Hepatic stellate cell (primary cell): ENCODE data around the gene ACADL.
"Not testable (repeated sequence)": the region's sequence is repeated elsewhere in the genome, so short reads cannot be mapped to it uniquely, and the experiment has no call there.

Experiments
- DNase-seq: peaks from one replicate; pipeline ENCODE4 v3.0.0; 2011; ENCODE audit warnings: low spot score

ACADL gene

DNA sequence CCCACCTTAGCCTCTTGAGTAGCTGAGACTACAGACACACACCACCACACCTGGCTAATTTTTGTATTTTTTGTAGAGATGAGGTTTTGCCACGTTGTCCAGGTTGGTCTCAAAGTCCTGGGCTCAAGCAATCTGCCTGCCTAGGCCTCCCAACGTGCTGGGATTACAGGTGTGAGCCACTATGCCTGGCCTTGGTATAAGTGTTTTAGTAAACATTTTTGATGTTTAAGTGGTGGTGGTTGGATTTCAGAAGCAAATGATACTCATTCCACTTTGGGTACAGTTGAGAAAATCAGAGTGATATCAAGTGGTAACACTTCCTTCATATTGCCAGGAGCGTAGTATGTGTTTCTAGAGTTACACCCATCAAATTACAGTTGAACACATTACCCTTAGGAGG, 25.4 kb downstream of the ACADL start:
- DNase-seq, result no peak

DNA sequence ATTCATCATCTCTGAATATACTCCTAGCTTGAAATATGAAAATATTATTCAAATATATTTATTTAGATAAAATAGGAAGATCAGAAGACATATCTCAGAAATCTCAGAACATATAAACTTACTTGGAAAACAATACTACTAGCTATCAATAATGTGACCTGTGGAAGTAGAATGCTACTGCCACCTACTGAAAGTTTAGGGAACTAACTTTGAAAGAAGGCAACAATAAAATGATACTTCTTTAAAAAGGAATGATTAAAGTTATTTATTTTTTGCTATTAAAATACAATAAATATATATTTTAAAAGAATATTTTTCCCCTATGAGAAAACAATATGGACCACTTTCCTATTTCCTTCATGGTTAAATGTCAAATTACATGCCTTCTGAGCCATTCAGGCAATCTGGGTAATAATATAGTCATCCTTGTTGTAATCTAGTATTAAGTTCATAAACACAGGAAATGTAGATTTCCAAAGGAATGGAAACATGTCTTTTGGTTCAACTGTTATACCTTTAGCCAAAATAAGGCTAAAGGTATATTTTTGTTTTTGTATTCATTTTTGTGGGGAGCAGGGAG, 26.0 kb downstream of the ACADL start:
- no peak for DNase-seq

DNA sequence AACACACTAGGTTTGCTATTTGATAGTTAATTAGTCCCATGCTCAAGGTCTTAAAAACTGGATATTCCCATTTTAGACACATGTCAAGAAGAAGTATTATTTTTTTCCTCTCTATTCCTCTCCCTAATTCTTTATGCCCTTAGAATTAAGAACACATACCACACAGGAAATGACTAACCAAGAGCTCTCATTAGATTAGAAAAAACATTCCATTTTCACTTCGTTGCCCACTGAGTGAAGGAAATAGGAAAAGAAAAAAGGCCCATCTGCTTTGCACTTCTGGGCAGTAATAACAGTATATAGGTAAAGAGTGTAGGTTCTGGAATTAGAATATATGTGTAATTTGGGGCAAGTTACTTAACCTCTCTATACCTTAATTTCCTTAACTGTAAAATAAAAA, 26.9 kb downstream of the ACADL start:
- no peak for DNase-seq

DNA sequence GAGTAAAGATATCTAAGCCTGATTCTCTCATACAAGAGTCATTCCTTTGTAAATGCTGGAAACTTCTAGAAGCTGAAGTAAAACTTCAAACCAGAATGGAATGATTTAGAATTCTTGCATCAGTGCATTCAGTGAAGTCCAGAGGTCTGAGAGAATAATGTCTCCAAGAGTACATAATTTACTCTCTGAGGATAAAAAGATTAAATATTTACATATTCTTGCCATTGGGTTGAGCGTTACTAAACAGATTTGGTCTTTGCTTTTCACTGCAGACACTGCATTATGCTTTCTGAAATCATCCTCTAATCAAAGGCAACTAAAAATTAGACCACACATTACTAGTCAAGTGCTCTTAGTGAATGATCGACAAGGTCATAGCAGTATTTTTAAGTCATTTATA, 27.5 kb downstream of the ACADL start:
- DNase-seq, result no peak

DNA sequence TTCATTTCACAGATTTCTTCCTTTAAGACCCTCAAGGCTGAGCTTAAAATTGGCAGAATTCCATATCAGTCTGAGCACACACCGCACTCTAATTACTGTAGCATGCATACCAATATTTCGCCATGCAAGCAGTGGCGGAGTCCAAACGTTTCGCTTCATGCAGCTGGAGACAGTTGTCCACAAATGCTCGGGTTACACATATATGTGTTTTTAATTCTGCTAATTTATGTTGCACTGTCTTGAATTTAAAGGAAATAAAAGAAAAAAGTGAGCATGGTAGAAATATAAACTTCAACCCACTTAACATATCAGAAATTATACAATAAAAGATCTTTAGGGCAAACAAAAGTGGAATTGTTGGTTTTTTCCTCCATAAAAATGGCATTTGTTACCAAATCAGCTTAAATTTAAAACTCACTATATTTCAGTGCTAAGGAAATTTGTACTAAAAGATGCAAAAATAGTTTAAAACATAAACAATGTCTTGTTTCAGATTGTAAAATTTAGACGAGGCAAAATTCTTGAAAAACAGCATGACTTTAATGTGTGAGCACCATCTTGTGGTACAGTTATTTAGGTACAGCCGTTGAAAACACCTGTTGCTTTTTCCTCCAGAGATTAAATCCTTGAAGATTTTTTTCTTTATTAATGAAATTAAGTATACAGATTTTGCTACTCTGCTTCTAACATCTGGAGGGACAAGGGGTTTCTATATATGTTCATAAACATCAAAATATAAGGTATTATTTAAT, 30.0 kb downstream of the ACADL start:
- DNase-seq, result no peak

DNA sequence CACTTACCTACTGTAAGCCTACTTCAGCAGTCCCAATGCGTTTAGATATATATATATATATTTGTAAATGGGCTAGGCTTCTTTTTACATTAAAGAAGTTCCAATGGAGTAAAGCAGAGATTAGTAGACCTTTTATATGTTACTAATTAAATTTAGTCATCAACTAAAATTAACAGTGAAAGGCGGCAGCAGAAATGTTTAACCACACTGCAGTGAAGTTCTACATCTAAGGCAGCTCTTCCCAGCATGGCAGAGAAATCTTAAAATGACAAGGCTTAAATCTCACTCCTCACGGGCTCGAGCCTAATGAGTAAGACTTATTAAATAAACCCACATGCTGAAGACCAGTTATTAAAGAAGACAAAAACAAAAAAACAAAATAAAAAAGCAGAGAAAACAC, 34.9 kb downstream of the ACADL start:
- no peak for DNase-seq

DNA sequence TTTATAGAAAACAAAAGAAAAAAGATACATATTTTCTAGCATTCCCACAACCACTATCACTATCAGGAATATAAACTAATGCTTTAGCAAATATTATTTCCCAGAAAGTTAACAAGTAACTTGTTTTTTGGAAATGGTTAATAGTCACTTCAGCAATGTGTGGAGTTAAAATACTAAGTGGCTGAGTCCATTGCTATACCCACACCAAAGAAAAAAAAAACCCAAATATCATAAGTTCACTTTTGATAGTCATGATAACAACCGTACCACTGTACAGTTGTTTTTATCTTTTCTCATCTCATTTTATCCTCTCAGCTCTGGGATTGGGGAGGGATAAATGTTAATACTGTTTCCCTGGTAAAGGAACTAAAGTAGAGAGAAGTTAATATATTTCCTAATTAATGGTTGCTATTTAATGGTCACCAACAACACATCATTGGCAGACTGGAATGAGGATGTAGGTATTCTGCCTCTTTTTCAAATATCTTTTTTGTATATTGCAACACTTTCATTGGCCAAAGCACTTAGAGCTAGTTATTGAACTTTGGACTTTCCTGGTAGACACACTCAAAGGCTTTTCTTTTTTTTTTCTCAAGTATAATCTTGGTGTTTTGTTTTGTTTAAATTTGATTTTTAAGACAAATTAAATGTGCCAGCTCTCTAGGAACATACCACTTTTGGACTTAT, 35.7 kb downstream of the ACADL start:
- DNase-seq, result no peak

DNA sequence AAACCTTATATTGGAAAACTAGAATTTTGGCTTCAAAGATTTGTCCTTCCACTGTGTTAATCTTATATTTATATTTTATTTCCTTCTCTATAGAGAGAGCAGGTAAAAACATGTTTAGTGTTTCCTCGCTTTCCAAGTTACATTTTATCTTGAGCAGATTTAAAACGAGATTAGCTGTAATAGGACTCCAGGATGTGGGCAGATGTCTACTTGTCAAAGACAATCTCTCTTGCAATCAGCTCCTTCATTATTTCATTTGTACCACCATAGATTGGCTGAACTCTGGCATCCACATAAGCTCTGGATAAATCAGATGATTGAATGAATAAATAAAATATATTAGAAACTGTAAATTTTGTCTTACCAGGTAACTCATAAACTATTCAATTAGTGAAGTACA, 36.5 kb downstream of the ACADL start:
- no peak for DNase-seq

DNA sequence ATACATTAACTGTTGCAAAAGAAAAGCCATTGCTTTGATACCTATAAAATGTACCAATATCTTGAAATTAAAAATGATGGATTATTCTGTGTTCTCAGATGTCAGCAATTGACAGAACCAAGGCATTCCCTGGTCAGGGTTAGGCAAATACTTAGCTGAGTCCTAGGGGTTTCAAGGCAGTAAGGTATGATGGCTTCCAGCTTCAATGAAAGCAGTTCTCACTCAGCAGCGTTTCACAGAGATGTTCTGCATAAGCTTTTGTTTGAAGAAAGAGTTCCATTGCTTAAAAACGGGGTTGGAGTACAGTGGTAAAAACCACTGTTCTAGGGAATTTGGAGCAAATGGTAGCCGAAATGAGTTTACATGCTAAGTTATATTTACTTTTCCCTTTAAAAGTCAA, 37.1 kb downstream of the ACADL start:
- DNase-seq, result no peak

DNA sequence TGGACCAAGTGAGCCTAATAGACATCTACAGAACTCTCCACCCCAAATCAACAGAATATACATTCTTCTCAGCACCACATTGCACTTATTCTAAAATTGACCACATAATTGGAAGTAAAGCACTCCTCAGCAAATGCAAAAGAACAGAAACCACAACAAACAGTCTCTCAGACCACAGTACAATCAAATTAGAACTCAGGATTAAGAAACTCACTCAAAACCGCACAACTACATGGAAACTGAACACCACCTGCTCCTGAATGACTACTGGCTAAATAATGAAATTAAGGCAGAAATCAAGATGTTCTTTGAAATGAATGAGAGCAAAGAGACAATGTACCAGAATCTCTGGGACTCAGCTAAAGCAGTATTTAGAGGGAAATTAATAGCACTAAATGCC, 41.3 kb downstream of the ACADL start:
- DNase-seq, result not testable (repeated sequence)

DNA sequence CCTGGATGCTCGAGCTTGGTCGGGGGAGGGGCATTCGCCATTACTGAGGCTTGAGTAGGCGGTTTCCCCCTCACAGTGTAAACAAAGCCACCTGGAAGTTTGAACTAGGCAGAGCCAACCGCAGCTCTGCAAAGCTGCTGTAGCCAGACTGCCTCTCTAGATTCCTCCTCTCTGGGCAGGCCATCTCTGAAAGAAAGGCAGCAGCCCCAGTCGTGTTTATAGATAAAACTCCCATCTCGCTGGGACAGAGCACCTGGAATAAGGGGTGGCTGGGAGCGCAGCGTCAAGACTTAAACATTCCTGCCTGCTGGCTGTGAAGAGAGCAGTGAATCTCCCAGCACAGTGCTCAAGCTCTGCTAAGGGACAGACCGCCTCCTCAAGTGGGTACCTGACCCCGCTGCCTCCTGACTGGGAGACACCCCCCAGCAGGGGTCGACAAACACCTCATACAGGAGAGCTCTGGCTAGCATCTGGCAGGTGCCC, 43.6 kb downstream of the ACADL start:
- DNase-seq, result not testable (repeated sequence)

DNA sequence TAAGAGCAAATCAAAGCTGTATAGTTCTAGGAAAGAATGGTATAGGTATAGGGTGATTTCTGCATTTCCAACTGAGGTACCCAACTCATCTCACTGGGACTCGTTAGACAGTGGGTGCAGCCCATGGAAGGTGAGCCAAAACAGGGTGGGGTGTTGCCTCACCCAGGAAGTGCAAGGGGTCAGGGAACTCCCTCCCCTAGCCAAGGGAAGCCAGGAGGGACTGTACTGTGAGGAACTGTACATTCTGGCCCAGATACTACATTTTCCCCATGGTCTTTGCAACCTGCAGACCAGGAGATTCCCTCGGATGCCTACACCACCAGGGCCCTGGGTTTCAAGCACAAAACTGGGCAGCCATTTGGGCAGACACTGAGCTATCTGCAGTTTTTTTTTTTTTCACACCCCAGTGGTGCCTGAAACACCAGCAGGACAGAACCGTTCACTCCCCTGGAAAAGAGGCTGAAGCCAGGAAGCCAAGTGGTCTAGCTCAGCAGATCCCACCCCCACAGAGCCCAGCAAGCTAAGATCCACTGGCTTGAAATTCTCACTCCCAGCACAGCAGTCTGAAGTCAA, 44.1 kb downstream of the ACADL start:
- DNase-seq, result not testable (repeated sequence)

DNA sequence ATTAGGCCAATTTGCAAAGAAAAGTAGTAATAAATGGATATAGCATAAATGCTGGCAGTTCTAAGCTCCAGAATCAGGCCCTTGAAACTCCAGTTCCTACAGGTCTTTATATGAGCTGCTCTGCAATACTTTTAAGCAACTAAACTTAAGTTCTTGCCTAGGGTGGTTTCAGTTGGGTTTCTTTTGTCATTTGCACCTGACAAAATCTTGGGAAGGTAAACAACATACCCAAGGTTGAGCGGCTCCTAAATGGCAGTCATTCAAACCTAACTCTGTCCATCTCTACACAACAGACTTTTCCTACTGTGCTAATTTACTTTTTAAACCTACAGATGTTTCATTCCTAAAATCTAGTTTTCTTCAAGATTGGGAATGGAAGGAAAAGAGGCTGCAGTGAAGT, 44.8 kb downstream of the ACADL start:
- no peak for DNase-seq

DNA sequence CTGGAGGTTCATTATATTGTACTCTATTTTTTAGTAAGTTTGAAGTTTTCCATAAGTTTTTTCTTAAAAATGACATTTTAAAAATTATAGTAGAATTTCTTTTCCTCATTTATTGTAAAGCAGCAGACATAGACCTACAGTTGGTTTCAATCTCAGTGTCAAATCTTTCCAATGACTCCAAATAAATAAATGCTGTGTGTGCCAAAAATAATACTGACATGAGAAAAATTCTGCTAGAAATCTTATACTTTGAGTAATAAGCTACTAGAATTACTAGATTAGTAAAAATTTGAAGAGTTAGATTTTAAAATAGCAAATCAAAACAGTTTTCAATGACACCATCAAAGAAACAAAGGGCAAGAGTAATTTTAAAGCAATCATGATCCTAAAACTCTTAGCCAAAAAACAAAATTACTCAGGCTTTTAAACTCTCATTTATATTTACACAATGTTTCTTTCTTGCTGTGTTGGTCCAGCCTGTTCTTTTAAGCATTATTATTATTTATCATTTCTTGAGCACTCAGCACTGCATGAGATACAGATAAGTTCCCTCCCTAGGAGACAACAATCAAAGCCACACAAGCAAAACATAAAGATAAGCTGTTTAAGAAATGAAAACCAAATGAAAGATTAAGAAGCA, 45.8 kb downstream of the ACADL start:
- DNase-seq, result no peak

DNA sequence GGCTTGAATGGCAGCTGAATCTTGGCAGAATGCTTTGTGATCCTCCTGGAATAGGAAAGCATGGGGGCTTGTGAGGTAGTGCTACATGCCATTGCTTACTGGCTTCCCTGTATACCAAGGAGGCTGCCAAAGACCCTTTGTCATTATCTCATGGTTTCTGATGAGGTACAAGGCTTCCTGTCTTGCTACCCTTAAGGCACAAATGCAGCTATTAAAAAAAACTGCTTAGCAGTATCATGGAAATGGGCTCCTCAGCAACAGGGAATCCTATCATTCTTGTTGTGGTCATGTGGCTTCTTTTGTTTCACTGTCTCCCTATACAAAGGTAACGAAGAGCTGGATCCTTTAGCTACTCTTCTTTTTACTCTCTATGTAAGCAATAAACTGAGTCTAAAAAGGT, 47.5 kb downstream of the ACADL start:
- no peak for DNase-seq

DNA sequence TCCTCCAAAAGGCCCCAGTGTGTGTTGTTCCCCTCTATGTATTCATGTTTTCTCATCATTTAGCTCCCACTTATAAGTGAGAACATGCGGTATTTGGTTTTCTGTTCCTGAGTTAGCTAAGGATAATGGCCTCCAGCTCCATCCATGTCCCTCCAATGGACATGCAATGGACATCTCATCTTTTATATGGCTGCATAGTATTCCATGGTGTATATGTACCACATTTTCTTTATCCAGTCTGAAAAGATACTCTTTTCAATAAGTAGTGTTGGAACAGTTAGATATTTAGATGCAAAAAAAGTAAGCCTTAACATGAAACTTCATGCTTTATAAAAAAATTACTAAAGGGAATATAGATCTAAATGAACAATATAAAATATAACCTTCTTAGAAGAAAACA, 48.1 kb downstream of the ACADL start:
- not testable (repeated sequence) for DNase-seq

DNA sequence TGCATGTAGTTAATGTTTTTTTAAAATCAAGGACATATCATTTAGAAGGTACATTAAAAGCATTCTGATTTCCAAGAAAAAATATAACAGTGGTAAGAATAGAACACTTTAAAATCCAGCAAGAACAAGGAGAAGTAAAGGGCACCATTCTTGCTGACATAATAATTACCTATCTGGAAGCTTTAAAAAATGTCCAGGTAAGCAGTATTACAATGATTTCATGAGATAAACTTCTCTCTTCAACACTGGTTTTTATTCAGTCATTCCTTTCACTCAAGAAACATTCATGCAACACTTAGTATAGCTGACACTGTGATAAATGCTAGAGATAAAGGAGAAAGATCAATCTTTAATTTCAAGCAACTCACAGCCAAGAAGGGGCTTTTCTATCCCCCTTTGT, 51.2 kb downstream of the ACADL start:
- no peak for DNase-seq

DNA sequence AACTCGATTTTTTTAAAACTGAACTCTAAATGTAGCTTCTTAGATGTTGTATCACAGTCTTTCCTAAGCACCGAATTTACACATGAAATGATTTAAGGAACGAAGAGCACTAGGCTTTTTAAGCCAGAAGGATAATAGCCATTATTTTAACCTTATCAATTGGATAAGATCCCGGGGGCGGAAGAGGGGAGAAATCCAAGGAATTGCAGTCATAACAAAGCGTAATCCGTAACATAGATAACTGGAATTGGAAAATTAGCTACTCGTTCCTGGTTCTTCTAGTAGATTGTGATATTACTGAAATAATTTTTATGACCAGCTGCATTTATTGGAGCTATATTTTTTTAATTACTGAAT, 53.0 kb downstream of the ACADL start:
- peak; percentile 11 for DNase-seq

DNA sequence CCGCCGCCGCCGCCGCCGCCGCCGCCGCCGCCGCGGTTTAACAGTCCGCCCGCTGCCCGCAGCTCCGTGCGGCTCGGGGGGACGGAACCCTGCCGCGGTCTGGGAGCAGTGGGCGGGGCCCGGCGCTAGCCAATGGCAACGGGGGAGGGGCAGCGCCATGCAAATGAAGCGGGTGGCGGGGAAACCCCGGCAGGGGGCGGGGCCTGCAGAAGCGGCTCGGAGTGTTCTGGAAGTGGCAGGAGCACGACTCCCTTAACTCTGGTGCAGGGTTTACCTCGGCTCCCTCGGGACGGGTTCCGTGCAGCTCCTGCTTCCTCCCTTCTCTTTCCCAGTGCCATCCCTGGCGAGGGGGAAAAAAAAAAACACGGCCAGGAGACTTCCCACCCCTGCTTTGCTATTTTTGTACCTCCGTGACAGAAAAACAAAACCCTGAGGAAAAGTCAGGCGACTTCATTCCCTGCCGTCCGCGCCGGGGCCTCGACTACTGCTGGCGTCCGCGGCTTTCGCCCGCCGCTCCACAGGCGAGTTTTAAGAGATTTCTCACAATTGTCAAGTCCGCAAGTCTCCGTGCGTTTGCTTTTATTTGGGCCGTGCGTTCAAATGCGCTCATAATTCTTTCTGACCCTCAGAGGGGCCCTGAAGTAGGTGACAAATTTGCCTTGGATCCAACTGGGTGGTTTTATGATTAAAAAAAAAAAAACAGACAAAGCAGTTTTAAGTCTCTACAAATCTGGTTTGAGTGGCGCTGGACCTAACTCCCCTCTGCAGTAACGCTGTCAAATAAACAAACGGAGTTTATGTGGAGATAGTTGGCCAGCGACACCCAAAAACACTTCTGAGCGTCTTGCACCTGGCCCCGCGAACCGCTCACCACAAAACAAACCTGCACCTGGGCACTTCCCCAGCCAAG, 53.7 kb downstream of the ACADL start, which contains the start of gene KANSL1L:
Gene KANSL1L (minus strand): TSS at position 101 of the 910 bp plus-strand sequence. CDS start 16,827 bp downstream, outside the sequence.
- peak; percentile 89 for DNase-seq

DNA sequence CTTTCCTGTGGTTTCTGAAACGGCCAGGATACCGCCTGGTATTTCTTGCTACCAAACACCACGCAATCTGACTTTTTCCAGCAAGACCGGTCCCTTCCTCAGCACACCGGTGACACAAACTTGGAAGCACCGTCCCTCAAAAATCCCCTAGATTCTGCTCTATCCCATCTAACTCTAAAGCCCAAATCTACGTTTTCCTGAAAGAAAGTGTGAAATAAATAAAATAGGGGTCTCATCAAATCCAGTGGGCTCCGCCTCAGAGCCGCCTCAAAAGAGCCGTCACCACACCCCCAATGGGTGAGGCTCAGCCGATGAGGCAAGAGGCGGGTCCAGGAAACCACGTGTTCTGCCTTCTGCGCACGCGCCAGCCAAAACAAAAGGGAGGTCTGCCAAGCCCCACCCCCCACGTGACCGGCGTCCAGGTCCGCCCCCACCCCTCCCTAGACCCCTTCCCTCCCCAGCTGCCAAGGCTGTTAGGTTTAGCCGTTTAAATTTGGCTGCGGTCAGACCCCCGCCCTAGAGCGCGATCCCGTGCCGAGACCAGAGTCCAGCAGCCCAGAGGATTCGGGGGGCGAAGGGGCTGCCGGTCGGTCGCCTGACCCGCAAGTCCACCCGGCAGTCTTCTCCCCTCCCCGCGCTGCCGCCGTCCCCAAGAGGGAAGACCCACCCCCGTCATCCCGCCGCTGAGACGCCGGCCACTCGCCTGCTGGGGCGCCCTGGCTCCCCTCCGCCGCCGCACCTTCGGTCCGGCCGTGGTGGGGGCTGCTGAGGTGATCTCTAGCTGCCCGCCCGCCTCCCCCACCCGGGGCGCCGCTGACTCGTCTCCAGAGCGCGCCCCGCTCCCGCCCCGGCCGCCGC, 54.6 kb downstream of the ACADL start:
- DNase-seq, result peak; percentile 83

DNA sequence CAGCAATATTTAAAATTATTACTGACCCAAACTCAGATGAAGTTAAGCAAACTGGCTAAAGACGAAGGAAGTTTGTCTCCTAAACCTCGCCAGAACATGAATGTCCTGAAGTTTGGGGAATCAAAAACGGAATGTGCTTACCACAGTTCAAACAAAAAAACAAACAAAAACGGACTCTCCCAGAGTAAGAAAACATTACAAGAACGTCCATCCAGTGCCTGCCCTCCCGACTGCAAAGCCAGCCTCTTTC, 55.1 kb downstream of the ACADL start:
- no peak for DNase-seq
